OCI-LY7 (cell line): Measurements from ENCODE around the gene RAB7A. TPM values are rescaled to one million over a fixed set of nuclear protein-coding genes. Genes with fewer than 3 reads are reported as not detected.

Source experiments
- BruUV-seq: library from RNA; stranded (reverse); fragments of 400-500 nt; replicated peaks from 2 replicates; lab custom pipeline; 2021; lab: Mats Ljungman, UMichigan
- CTCF ChIA-PET: fragments of 300-600 bp; sonication (Branson Sonifier 250); formaldehyde crosslinking; loops from one replicate; lab custom pipeline; 2022; ENCODE audit warnings: antibody characterized with exemption; ENCODE audit not compliant: unreplicated experiment; lab: Charles Lee
- POLR2A ChIA-PET: fragments of 300-600 bp; sonication (Branson Sonifier 250); formaldehyde crosslinking; loops from one replicate; lab custom pipeline; 2022; ENCODE audit warnings: antibody characterized with exemption; lab: Charles Lee
- DNase-seq: peaks from one replicate; pipeline ENCODE4 v3.0.0-alpha.2; 2015; ENCODE audit warnings: low spot score
- H2AFZ ChIP-seq: fragments of 200-600 bp; sonication (generic), shearing (Covaris generic); 2 replicates; pipeline ENCODE4 v1.6.1; 2014; ENCODE audit warnings: mild to moderate bottlenecking, antibody characterized with exemption, low read length, moderate library complexity
- H3K27ac ChIP-seq: fragments of 200-600 bp; sonication (generic); 2 replicates; pipeline ENCODE4 v1.5.1; 2014; ENCODE audit warnings: mixed run types, low read depth, mild to moderate bottlenecking, moderate library complexity, low read length, inconsistent platforms; ENCODE audit not compliant: poor library complexity, severe bottlenecking
- H3K36me3 ChIP-seq: fragments of 200-600 bp; sonication (generic); 2 replicates; pipeline ENCODE4 v1.6.1; 2014; ENCODE audit warnings: mild to moderate bottlenecking, antibody characterized with exemption, low read length, moderate library complexity, mixed read lengths; ENCODE audit not compliant: insufficient read depth
- H3K4me1 ChIP-seq: fragments of 200-600 bp; sonication (generic); 2 replicates; pipeline ENCODE4 v1.5.1; 2014; ENCODE audit warnings: mild to moderate bottlenecking, low read length; ENCODE audit not compliant: insufficient read depth, poor library complexity, severe bottlenecking
- H3K4me2 ChIP-seq: fragments of 200-600 bp; sonication (generic); 2 replicates; pipeline ENCODE4 v1.6.1; 2014; ENCODE audit warnings: mild to moderate bottlenecking, low read length
- H3K4me3 ChIP-seq: fragments of 200-600 bp; sonication (generic); 2 replicates; pipeline ENCODE4 v1.5.1; 2014; ENCODE audit warnings: mild to moderate bottlenecking, low read depth, low read length; ENCODE audit not compliant: poor library complexity, severe bottlenecking
- H3K79me2 ChIP-seq: fragments of 200-600 bp; sonication (generic); 2 replicates; pipeline ENCODE4 v1.6.1; 2016; ENCODE audit warnings: low read depth, mild to moderate bottlenecking, low read length, moderate library complexity, mixed read lengths; ENCODE audit not compliant: insufficient read depth
- H3K9me2 ChIP-seq: fragments of 200-600 bp; sonication (generic); 2 replicates; pipeline ENCODE4 v1.6.1; 2016; ENCODE audit warnings: mild to moderate bottlenecking, low read length, mixed read lengths; ENCODE audit not compliant: insufficient read depth
- H3K9me3 ChIP-seq: fragments of 200-600 bp; sonication (generic); 2 replicates; pipeline ENCODE4 v1.6.1; 2014; ENCODE audit warnings: mild to moderate bottlenecking, mixed run types, low read length, mixed read lengths
- H4K20me1 ChIP-seq: fragments of 200-600 bp; sonication (generic); 2 replicates; pipeline ENCODE4 v1.6.1; 2014; ENCODE audit warnings: mild to moderate bottlenecking, antibody characterized with exemption, low read length, moderate library complexity, mixed read lengths; ENCODE audit not compliant: insufficient read depth
- EZH2phosphoT487 ChIP-seq: fragments of 200-600 bp; sonication (generic); IDR thresholded peaks from 2 replicates; pipeline ENCODE4 v1.6.1; 2018; ENCODE audit warnings: low read depth, borderline replicate concordance, mild to moderate bottlenecking, mixed run types, antibody characterized with exemption, low read length, moderate library complexity, mixed read lengths
- intact Hi-C: fragments of 100-400 bp; cut with micrococcal nuclease; formaldehyde crosslinking; loops from one replicate; pipeline ENCODE4 v1.10.0; 2022; ENCODE audit not compliant: unreplicated experiment
- total RNA-seq, 2 experiments: library from RNA; depleted of rRNA in 1 of 2; stranded (reverse); fragments of >200 nt in 1 of 2; shearing (Covaris generic) in 1 of 2; gene quantifications; 2 replicates each; pipeline ENCODE4 v1.2.3, GENCODE V29; 2014 to 2022
- TF ChIP-seq, protein P1 (sequence below): fragments of 200-600 bp; sonication (generic); conservative IDR thresholded peaks from 2 replicates; pipeline ENCODE4 v1.5.1; 2014; ENCODE audit warnings: mild to moderate bottlenecking, antibody characterized with exemption, low read length, moderate library complexity, mixed read lengths

RAB7A gene
- total RNA-seq, 2 experiments from 2014 or later = 24.5 to 143 TPM

DNA sequence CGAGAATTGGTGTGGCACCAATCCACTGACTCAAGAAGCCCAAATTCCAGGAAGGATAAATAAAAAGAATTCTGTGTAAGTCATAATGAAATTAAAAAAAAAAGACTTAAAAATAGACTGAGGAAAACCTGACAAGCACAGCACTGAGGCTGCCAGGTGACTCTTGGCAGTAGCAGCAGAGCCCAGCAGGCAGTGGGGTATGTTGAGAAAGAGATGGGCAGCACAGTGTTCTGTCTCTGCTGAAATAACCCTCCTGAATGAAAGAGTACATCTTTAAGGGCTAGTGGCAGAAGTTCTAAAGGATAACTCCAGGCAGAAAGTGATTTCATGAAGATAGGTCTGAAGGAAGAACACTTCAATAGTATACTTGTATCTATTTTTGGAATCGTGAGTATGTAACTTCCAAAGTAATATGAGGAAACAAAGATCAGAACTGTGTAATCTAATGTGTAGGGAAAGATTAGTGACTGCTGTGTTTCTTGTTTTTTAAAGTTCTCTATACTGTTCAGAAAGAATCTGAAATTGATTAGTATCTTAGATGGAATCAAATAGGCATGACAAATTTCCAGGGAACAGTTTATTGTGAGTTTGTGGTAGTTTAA, 75.9 kb downstream of the RAB7A start:
- no peak overlapping the region for H3K27ac ChIP-seq
- ChIA-PET CTCF (no interaction called here), POLR2A (no interaction called here)
- BruUV-seq = no TSS peak
- H3K4me2 ChIP-seq = no peak overlapping the region
- DNase-seq = no peak
- H3K4me3 ChIP-seq = no peak overlapping the region
- H3K9me2 ChIP-seq = no peaks in the 10 kb centered on the region
- intact Hi-C loops = no loop called here
- 0 out of 2 replicates have a peak, but pooled peaks cover 4% of the 10 kb centered on the region for H4K20me1 ChIP-seq
- H3K9me3 ChIP-seq = no peaks in the 10 kb centered on the region
- peaks cover 27% of the 10 kb centered on the region for H3K4me1 ChIP-seq
- peaks cover 9% of the 10 kb centered on the region; the same call in 1 of the 2 replicates for H3K79me2 ChIP-seq
- H2AFZ ChIP-seq = no peak overlapping the region
- H3K36me3 ChIP-seq = peaks cover 74% of the 10 kb centered on the region
- no peak for TF ChIP-seq EZH2phosphoT487
- TF ChIP-seq, protein P1, sequence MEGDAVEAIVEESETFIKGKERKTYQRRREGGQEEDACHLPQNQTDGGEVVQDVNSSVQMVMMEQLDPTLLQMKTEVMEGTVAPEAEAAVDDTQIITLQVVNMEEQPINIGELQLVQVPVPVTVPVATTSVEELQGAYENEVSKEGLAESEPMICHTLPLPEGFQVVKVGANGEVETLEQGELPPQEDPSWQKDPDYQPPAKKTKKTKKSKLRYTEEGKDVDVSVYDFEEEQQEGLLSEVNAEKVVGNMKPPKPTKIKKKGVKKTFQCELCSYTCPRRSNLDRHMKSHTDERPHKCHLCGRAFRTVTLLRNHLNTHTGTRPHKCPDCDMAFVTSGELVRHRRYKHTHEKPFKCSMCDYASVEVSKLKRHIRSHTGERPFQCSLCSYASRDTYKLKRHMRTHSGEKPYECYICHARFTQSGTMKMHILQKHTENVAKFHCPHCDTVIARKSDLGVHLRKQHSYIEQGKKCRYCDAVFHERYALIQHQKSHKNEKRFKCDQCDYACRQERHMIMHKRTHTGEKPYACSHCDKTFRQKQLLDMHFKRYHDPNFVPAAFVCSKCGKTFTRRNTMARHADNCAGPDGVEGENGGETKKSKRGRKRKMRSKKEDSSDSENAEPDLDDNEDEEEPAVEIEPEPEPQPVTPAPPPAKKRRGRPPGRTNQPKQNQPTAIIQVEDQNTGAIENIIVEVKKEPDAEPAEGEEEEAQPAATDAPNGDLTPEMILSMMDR = no peak

DNA sequence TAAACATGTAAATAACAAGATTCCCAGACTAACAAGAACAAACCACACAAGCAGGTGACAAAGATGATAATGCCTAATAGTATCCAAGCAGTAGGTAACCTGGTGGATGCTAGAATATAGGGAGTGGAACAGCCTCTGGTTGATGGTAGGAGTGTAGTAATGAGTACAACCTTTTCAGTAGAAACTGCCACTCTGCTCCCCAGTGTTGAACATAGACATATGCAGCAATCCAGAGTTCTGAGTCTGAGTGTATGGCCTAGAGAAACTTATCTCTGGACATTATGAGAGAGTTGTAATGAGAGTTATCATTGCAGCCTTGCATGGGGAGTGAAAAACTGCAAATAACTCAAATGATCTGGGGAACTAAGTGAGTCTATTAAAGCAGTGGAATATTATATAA, 77.3 kb downstream of the RAB7A start:
- Histone ChIP-seq H3K4me2 (peak overlapping the region; percentile 74), H3K4me3 (no peak overlapping the region), H3K9me2 (no peaks in the 10 kb centered on the region), H2AFZ (no peak overlapping the region), H4K20me1 (0 out of 2 replicates have a peak, but pooled peaks cover 4% of the 10 kb centered on the region), H3K79me2 (peaks cover 9% of the 10 kb centered on the region; the same call in 1 of the 2 replicates), H3K4me1 (peaks cover 27% of the 10 kb centered on the region), H3K27ac (peak overlapping the region; percentile 56), H3K36me3 (peaks cover 69% of the 10 kb centered on the region), H3K9me3 (no peaks in the 10 kb centered on the region)
- ChIA-PET CTCF (interaction anchor here (0.5 kb wide), 1 partner anchor 642 kb away, joined by 3 read pairs; no protein-coding TSS in a partner anchor), POLR2A (interaction anchor here (1.2 kb wide), 1 partner anchor 8 kb away, joined by 4 read pairs; no protein-coding TSS in a partner anchor)
- TF ChIP-seq EZH2phosphoT487 = no peak
- no TSS peak for BruUV-seq
- no peak for DNase-seq
- intact Hi-C loops = no loop called here

DNA sequence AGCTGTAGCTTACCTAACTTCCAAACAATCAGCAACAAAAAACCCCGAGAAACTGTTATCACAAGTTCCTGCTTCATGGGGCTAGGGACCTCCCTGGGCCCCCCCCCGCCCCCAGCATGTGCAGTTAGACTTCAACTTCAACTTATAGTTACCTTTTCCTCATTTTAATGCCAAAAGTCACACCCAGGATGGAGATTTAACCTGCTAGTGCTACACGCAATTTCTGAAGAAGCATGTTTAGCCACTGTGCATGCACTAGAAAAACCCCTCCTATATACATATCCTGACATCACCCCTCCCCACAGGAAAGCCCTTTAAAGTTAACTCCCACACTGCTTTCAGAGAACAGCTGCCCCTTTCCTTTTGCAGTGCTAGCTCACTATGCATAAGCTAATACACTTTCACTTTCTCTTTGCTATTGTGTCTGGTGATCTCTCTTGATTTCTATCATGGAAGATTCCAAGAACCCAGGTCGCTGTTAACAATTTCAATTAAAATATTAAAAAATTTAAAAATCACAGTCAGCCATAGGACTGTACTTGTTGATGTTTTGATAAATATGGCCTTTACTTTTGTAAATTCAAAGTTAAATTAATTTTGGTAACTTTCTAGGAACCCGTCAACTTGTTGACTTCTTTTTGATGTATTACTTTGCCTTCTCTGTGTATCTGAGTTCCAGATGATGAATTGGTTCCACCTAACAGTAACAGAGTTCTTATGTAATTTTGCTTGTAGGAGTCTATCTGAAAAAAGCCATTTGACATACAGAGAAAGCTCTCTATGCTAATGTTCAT, 78.2 kb downstream of the RAB7A start:
- intact Hi-C loops = no loop called here
- H3K4me2 ChIP-seq = peak overlapping the region; percentile 74
- no peak overlapping the region for H2AFZ ChIP-seq
- POLR2A ChIA-PET = interaction anchor here (0.8 to 1.2 kb wide), 3 partner anchors 9 to 310 kb away, joined by 3 to 5 read pairs (median 4); no protein-coding TSS in a partner anchor
- peaks cover 69% of the 10 kb centered on the region for H3K36me3 ChIP-seq
- peaks cover 27% of the 10 kb centered on the region for H3K4me1 ChIP-seq
- peak overlapping the region; percentile 56 for H3K27ac ChIP-seq
- TF ChIP-seq, protein P1 = no peak
- TF ChIP-seq EZH2phosphoT487 = no peak
- peak; percentile 85 for DNase-seq
- 0 out of 2 replicates have a peak, but pooled peaks cover 4% of the 10 kb centered on the region for H4K20me1 ChIP-seq
- CTCF ChIA-PET = interaction anchor here (0.5 kb wide), 1 partner anchor 641 kb away, joined by 3 read pairs; no protein-coding TSS in a partner anchor
- no peaks in the 10 kb centered on the region for H3K9me3 ChIP-seq
- H3K79me2 ChIP-seq = peaks cover 9% of the 10 kb centered on the region; the same call in 1 of the 2 replicates
- H3K4me3 ChIP-seq = peak overlapping the region; percentile 51
- no peaks in the 10 kb centered on the region for H3K9me2 ChIP-seq
- no TSS peak for BruUV-seq
